Measurements from ENCODE around the gene ITGB8.

ITGB8 gene

GRCh38 chr7:20331910-20332813 lies 1.5 kb downstream of the ITGB8 start:
- in situ Hi-C loops (cut with MboI; ENCODE audit: low sequenced_read_pairs) = no loop called here

GRCh38 chr7:20338285-20338684 lies 7.6 kb downstream of the ITGB8 start:
- in situ Hi-C loops (cut with MboI; ENCODE audit: low sequenced_read_pairs) = no loop called here

- in situ Hi-C loops (cut with MboI; ENCODE audit: low sequenced_read_pairs) = no loop called here
Measured at GRCh38 chr7:20340839-20341238, 10.1 kb downstream of the ITGB8 start.

- in situ Hi-C loops (cut with MboI; ENCODE audit: low sequenced_read_pairs) = no loop called here
Measured at GRCh38 chr7:20343205-20343604, 12.5 kb downstream of the ITGB8 start.

- in situ Hi-C loops (cut with MboI; ENCODE audit: low sequenced_read_pairs) = no loop called here
Measured at GRCh38 chr7:20343941-20344340, 13.2 kb downstream of the ITGB8 start.

- in situ Hi-C loops (cut with MboI; ENCODE audit: low sequenced_read_pairs) = no loop called here
Measured at GRCh38 chr7:20344396-20344795, 13.7 kb downstream of the ITGB8 start.

- in situ Hi-C loops (cut with MboI; ENCODE audit: low sequenced_read_pairs) = no loop called here
Measured at GRCh38 chr7:20346577-20346976, 15.9 kb downstream of the ITGB8 start.

GRCh38 chr7:20347680-20348079 lies 17.0 kb downstream of the ITGB8 start:
- in situ Hi-C loops (cut with MboI; ENCODE audit: low sequenced_read_pairs) = no loop called here

- in situ Hi-C loops (cut with MboI; ENCODE audit: low sequenced_read_pairs) = no loop called here
Measured at GRCh38 chr7:20348125-20348807, 17.6 kb downstream of the ITGB8 start.

- in situ Hi-C loops (cut with MboI; ENCODE audit: low sequenced_read_pairs) = no loop called here
Measured at GRCh38 chr7:20350518-20350951, 19.8 kb downstream of the ITGB8 start.

- in situ Hi-C loops (cut with MboI; ENCODE audit: low sequenced_read_pairs) = no loop called here
Measured at GRCh38 chr7:20350996-20351692, 20.4 kb downstream of the ITGB8 start.

- in situ Hi-C loops (cut with MboI; ENCODE audit: low sequenced_read_pairs) = no loop called here
Measured at GRCh38 chr7:20351901-20352300, 21.2 kb downstream of the ITGB8 start.

- in situ Hi-C loops (cut with MboI; ENCODE audit: low sequenced_read_pairs) = no loop called here
Measured at GRCh38 chr7:20352573-20353306, 22.0 kb downstream of the ITGB8 start.

- in situ Hi-C loops (cut with MboI; ENCODE audit: low sequenced_read_pairs) = no loop called here
Measured at GRCh38 chr7:20354610-20355528, 24.2 kb downstream of the ITGB8 start.

- in situ Hi-C loops (cut with MboI; ENCODE audit: low sequenced_read_pairs) = no loop called here
Measured at GRCh38 chr7:20358106-20358505, 27.4 kb downstream of the ITGB8 start.

- in situ Hi-C loops (cut with MboI; ENCODE audit: low sequenced_read_pairs) = no loop called here
Measured at GRCh38 chr7:20358762-20359282, 28.1 kb downstream of the ITGB8 start.

GRCh38 chr7:20359341-20359963 lies 28.8 kb downstream of the ITGB8 start:
- in situ Hi-C loops (cut with MboI; ENCODE audit: low sequenced_read_pairs) = no loop called here

- in situ Hi-C loops (cut with MboI; ENCODE audit: low sequenced_read_pairs) = no loop called here
Measured at GRCh38 chr7:20362574-20363253, 32.0 kb downstream of the ITGB8 start.

Measured in HL-60/S4 (cell line).